Activated naive CD4-positive, alpha-beta T cell treated with anti-CD3 and anti-CD28 coated beads, Interleukin-2, amount 50 U/mL, for 72 hours (primary cell): ENCODE measurements around the gene IMMP2L. TPM values are rescaled to one million over a fixed set of nuclear protein-coding genes. Genes with fewer than 3 reads are reported as not detected.
"Not testable (repeated sequence)": the region's sequence is repeated elsewhere in the genome, so short reads cannot be mapped to it uniquely, and the experiment has no call there.

Experiments used
- ATAC-seq, 2 donors: fragments of 150-1000 bp; cut with Tn5 transposase; 2 replicates each; pipeline ENCODE4 v1.10.0; 2021; ENCODE audit warnings: mild to moderate bottlenecking in 2 of 2, moderate library complexity in 2 of 2
- DNase-seq, 2 donors: peaks; one replicate each; pipeline ENCODE4 v3.0.0; 2021 to 2022; ENCODE audit warnings: low spot score in 2 of 2
- H3K27ac Mint-ChIP-seq, 2 donors: one replicate each; pipeline ENCODE4 v1.8.0; 2022; ENCODE audit warnings: mild to moderate bottlenecking in 2 of 2, mixed read lengths in 2 of 2
- H3K36me3 Mint-ChIP-seq, 2 donors: one replicate each; pipeline ENCODE4 v1.8.0; 2022; ENCODE audit warnings: mixed read lengths in 2 of 2
- H3K9me3 Mint-ChIP-seq, 2 donors: one replicate each; pipeline ENCODE4 v1.8.0; 2022; ENCODE audit warnings: mixed read lengths in 2 of 2
- total RNA-seq, 2 donors: library from RNA; stranded (reverse); gene quantifications; one replicate each; pipeline ENCODE4 v1.2.3, GENCODE V29; 2022

The IMMP2L gene
- total RNA-seq, 2 donors from 2014 or later: 11.8 to 18.2 TPM

GRCh38 chr7:111495173-111495810 is 67.0 kb downstream of the IMMP2L start:
- Mint-ChIP-seq H3K27ac (no peak overlapping the region), H3K9me3 (peaks cover 0 to 4% of the 10 kb centered on the region in 2 donors), H3K36me3 (peaks cover 0 to 5% of the 10 kb centered on the region in 2 donors)
- DNase-seq: no peak
- ATAC-seq: no peak

DNA sequence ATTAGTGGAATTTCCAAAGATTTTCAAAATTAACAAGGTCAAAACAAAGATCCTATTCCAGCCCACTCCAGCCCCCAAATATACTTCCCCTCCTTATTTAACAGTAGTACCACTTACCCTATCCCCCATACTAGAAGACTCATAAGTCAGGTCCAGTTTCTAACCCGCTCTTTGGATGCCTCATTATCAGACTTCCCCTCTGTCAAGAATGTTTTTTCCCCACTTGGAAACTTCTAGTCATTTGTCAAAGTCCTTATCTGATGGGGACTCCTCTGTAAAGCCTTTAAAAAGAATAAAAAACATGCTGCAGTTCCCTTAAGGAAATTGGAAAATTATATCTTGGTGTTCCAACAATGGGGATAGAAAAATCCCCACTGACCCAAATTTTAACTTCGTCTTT is 70.1 kb downstream of the IMMP2L start:
- ATAC-seq (no peak), DNase-seq (no peak)
- Mint-ChIP-seq H3K9me3 (no peaks in the 10 kb centered on the region), H3K36me3 (no peaks in the 10 kb centered on the region), H3K27ac (no peak overlapping the region)

DNA sequence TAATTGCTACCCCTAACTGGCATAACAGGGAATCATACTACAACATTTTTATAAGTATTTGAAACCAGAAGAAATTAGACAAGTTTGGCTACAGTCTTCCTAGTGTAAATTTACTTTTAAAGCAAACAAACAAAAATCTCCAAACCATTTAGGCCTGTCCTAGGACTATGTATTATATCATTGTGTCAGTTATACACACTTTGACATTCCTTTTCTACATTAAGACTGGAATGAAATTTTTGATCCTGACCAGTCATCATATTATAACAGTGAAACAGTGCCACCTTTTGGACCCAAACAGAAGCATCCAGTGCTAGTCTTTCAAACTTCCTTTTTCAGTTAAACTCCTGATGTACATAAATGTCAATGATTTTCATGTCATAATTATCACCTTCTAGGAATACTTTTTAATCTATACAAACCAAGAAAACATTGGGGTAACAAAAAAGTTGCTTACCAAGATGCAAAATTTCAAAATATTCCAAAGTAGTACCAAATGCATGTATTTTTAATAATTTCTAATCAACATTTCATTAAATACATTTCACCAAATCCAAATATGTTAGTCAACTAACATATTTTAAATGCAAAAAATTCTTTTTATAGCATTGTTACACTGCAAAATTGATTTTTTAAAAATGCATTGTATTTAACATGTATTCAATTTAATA is 75.7 kb downstream of the IMMP2L start:
- no peak overlapping the region for H3K27ac Mint-ChIP-seq
- H3K36me3 Mint-ChIP-seq: peaks cover 0 to 3% of the 10 kb centered on the region in 2 donors
- no peak for ATAC-seq
- no peaks in the 10 kb centered on the region for H3K9me3 Mint-ChIP-seq
- DNase-seq: no peak

DNA sequence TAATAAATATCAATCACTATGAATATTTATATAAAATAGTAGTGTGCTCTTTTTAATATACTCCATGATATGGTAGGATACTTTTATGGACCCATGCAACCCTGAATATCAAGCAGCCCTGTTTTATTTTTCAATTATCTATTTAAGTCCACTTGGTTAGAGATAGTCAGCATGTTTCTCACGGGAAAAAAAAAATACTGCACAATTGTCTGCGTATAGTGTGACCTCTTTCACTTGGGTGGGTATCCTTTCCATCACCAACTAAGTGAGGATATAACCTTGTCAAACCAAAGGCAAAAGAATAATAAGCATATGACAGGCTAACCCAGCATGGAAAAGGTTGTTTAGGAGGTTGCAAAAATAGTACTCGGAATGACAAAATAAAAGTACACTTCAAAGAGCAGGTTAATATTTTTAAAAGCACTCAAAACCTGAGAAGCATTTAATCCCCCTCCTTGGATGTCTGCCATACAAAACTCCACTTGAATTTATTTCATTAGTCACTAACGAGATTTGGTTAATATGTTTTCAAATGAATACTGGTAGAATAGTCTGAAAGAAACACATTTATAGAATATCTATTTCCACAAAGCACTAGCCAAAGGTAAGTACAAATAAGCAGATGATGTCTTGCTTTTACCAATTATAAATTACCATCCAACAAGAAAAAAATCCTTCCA is 76.5 kb downstream of the IMMP2L start:
- Mint-ChIP-seq H3K27ac (no peak overlapping the region), H3K36me3 (peaks cover 0 to 9% of the 10 kb centered on the region in 2 donors), H3K9me3 (no peaks in the 10 kb centered on the region)
- DNase-seq (no peak), ATAC-seq (no peak)

GRCh38 chr7:111483078-111483477 is 79.2 kb downstream of the IMMP2L start:
- no peaks in the 10 kb centered on the region for H3K9me3 Mint-ChIP-seq
- H3K36me3 Mint-ChIP-seq: peaks cover 0 to 11% of the 10 kb centered on the region in 2 donors
- ATAC-seq: no peak
- H3K27ac Mint-ChIP-seq: no peak overlapping the region
- no peak for DNase-seq

GRCh38 chr7:111477462-111478225 is 84.6 kb downstream of the IMMP2L start:
- no peak for ATAC-seq
- Mint-ChIP-seq H3K9me3 (peaks cover 0 to 4% of the 10 kb centered on the region in 2 donors), H3K36me3 (peaks cover 4 to 20% of the 10 kb centered on the region in 2 donors), H3K27ac (no peak overlapping the region)
- no peak for DNase-seq

DNA sequence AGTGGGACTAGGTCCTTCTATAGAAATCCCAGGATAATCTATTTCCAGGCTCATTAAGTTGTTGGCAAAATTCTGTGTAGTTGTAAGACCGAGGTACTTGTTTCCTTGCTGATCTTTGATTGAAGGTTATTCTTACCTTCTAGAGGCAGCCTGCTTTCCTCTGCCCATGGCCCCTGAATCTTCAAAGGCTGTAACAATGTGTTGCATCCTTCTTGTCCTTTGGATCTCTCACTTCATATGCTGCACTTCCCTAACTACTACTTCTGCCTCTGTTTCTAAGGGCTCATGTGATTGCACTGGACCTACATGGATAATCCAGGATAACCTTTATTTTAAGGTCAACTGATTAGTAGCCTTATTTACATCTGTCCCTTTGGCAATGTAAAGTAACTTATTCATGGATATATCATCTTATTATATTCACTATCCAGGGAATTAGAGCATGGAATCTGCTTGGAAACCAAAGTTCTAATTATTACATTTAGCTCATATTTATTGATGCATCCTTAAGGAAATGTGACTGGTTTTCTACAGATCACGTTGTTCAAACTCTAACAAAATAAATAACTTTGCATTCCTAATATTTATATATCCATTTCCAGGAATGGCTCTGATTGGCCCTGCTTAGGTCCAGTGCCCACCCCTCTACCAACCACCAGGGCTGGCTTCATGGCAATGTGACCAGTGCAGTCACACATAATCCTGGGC is 85.6 kb downstream of the IMMP2L start:
- H3K27ac Mint-ChIP-seq: no peak overlapping the region
- ATAC-seq (no peak), DNase-seq (no peak)
- peaks cover 4 to 18% of the 10 kb centered on the region in 2 donors for H3K36me3 Mint-ChIP-seq
- peaks cover 0 to 4% of the 10 kb centered on the region in 2 donors for H3K9me3 Mint-ChIP-seq

DNA sequence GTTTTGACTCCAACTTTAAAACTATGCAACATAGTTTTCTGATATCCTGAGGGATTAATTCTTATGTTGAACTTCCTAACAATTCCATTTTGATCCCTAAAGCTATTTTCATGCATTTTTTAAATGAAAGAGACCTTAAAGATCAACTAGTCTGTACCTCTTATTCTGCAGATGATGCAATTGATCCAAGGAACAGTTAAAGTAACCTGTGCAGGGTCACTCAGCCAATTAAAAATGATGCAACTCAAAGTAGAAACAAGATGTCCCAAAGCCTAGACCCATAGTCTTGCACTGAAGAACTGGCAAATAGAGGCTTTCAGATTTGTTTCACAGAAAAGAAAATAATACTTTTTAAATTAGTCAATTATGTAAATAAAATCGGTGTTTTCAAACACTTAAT is 86.3 kb downstream of the IMMP2L start:
- DNase-seq: no peak
- Mint-ChIP-seq H3K36me3 (peaks cover 6 to 15% of the 10 kb centered on the region in 2 donors), H3K9me3 (peaks cover 2 to 8% of the 10 kb centered on the region in 2 donors), H3K27ac (no peak overlapping the region)
- ATAC-seq: no peak

DNA sequence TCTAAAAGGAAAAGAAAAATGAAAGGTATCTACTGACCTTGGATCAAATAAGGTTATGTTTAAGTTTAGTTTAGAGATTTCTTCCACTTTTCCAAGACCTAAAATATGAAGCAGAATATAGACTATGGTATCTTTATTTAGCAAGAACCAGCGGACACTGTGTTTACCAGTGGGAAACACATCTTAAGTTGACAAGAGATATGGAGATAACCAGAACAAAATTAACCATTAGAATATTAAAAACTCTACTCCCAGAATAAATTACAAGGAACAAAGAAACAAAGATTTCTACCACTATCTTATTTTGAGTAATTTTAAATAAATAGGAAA is 86.9 kb downstream of the IMMP2L start:
- Mint-ChIP-seq H3K9me3 (peaks cover 5 to 9% of the 10 kb centered on the region in 2 donors), H3K27ac (no peak overlapping the region), H3K36me3 (peaks cover 9 to 13% of the 10 kb centered on the region in 2 donors)
- ATAC-seq (no peak), DNase-seq (no peak)

GRCh38 chr7:111474723-111475418 is 87.4 kb downstream of the IMMP2L start:
- H3K9me3 Mint-ChIP-seq: peaks cover 5 to 9% of the 10 kb centered on the region in 2 donors
- DNase-seq (no peak), ATAC-seq (no peak)
- no peak overlapping the region for H3K27ac Mint-ChIP-seq
- peaks cover 9 to 13% of the 10 kb centered on the region in 2 donors for H3K36me3 Mint-ChIP-seq

GRCh38 chr7:111473449-111474198 is 88.7 kb downstream of the IMMP2L start:
- Mint-ChIP-seq H3K9me3 (peaks cover 8 to 12% of the 10 kb centered on the region in 2 donors), H3K36me3 (peaks cover 12 to 21% of the 10 kb centered on the region in 2 donors), H3K27ac (no peak overlapping the region)
- ATAC-seq (no peak), DNase-seq (no peak)

DNA sequence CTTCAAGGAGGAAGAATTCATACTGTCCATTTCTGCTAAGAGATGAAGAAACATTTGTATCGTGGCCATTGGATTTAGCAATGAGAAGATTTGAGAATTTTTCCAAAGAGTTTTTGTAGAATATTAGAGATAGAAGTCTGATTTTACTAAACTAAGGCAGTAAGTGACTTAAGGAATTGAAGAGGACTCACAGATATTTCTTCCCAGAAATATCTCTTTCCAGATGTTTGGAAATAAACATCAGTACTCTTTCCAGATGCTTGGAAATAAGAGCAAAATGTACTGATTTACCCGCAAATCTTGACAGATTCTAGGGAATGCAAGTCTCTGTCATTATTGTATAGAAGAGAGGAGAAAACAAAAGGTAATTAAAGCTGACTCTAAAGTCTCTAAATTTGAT is 91.3 kb downstream of the IMMP2L start:
- peaks cover 14 to 24% of the 10 kb centered on the region in 2 donors for H3K36me3 Mint-ChIP-seq
- ATAC-seq (no peak), DNase-seq (no peak)
- no peak overlapping the region for H3K27ac Mint-ChIP-seq
- H3K9me3 Mint-ChIP-seq: peaks cover 8 to 17% of the 10 kb centered on the region in 2 donors

- H3K9me3 Mint-ChIP-seq: peaks cover 8 to 17% of the 10 kb centered on the region in 2 donors
- not testable (repeated sequence) for H3K27ac Mint-ChIP-seq, ATAC-seq, DNase-seq
- peaks cover 14 to 24% of the 10 kb centered on the region in 2 donors for H3K36me3 Mint-ChIP-seq
These were observed 92.4 kb downstream of the IMMP2L start for GRCh38 chr7:111469894-111470293.

DNA sequence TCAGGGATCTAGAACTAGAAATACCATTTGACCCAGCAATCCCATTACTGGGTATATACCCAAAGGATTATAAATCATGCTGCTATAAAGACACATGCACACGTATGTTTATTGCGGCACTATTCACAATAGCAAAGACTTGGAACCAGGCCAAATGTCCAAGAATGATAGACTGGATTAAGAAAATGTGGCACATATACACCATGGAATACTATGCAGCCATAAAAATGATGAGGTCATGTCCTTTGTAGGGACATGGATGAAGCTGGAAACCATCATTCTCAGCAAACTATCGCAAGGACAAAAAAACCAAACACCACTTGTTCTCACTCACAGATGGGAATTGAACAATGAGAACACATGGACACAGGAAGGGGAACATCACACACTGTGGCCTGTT is 96.5 kb downstream of the IMMP2L start:
- ATAC-seq, DNase-seq, H3K9me3 Mint-ChIP-seq, H3K27ac Mint-ChIP-seq: not testable (repeated sequence)
- peaks cover 10 to 11% of the 10 kb centered on the region in 2 donors for H3K36me3 Mint-ChIP-seq

GRCh38 chr7:111460695-111461094 is 101.6 kb downstream of the IMMP2L start:
- no peak for DNase-seq
- no peak overlapping the region for H3K27ac Mint-ChIP-seq
- no peak for ATAC-seq
- no peaks in the 10 kb centered on the region for H3K9me3 Mint-ChIP-seq
- H3K36me3 Mint-ChIP-seq: peaks cover 0 to 6% of the 10 kb centered on the region in 2 donors
